Measurements from ENCODE around the gene MMP28.
"Not testable (repeated sequence)": the region's sequence is repeated elsewhere in the genome, so short reads cannot be mapped to it uniquely, and the experiment has no call there.

MMP28 gene

DNA sequence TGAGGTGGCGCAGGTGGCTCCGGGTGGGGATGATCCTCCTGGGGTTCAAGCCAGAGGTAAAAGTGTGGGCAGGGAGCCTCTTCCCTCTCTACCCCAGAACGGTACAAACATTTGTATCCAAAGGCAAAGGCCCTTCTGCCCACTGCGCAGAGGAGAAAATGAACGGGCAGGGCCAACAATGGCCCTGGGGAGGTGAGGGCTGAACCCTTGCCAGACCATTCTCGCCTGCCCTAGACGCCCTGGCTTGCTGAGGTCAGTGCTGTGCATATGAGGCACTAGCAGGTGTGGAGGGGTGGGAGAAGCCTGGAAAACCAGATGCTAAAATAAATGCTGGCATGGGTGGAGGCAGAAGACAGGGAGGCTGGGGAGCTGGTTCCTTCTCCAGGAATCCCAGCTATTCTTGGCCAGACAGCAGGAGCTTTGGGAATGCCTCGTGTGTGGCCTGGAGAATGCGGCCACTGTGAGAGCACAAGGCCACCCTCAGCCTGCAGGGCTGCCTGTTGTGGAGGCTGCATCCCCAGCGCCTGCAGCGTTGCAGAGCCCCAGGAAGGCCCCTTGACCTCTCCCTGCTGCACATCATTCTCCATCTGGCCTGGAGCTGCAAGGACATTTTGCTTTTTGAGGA lies 30.2 kb downstream of the MMP28 start:
- peak; percentile 52 for DNase-seq

DNA sequence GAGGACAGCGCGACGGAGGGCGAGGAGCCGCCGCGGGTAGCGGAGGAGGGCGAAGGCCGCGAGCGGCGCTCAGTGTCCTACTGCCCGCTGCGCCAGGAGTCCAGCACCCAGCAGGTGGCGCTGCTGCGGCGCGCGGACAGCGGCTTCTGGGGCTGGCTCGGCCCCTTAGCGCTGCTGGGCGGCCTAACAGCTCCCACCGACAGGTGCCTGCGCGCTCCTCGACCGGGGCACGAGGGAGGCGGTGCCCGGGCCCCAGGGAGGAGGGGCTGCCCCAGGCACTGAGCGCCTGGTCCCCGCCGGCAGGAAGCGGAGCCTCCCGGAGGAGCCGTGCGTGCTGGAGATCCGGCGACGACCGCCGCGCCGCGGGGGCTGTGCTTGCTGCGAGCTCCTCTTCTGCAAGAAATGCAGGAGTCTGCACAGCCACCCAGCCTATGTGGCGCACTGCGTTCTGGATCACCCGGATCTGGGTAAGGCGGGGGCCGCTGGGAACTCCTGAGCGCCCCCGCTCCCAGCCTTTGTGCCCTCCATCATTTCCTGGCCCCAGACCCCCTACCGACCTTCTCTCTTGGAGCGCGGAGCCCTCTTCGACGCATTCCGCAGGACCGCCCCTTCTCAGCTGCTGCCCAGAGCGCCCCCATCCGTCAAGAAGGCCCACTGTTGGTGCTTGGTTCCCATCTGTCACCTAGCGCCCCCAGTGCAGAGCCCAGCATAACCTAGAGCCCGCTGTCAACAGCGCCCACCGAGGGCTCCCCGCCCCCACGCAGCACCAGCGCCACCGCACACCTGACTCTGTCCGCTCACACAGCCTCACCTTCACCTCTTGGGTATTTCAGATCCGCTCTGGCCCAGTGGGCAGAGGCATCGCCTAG lies 31.1 kb downstream of the MMP28 start:
- peak; percentile 67 for DNase-seq

DNA sequence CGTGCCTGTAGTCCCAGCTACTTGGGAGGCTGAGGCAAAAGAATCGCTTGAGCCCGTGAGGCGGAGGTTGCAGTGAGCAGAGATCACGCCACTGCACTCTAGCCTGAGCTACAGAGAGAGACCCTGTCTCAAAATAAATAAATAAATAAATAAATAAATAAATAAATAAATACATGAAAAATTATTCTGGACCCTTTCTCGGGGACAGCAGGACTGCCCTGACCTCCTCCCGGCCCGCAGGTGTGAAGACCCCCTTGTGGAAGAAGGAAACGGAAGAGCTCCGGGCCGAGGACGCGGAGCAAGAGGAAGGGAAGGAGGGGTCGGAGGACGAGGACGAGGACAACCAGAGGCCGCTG lies 31.7 kb downstream of the MMP28 start:
- no peak for DNase-seq

DNA sequence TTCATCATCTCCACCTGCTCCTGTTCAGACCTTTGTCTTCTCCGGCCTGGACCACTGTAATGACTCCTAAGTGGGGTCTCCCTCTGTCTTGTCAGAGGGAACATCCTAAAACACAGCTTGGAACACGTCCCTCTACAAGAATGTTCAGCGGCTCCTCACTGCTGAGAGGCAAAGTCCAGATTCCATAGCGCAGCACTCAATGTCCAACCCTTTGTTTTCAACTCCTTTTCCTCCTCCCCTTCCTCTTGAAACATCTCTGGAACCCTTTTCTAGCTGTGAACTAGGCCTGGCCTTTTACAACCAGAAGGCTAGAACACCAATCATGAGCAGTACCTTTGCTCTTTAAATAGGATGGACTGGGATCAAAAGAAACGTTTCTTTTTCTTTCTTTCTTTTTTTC lies 33.8 kb downstream of the MMP28 start:
- DNase-seq = no peak

DNA sequence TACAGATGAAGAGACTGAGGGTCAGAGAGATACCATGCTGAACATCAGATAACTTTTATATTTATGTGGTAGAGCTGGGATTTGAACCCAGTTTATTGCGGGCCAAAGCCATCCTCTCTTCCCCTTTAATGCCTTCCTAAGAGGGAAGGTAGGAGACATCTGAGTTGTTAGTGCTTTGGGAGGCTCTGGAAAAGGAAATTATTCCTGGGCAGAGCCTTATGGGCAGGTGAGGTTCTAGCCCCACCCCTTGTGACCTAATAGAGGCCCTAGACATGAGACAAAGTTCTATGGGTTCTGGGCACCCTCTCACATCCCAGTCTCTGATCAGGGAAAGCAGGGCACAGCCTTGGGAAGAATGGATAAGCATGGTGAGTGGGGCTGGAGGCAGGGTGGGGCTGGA lies 34.9 kb downstream of the MMP28 start, which contains the start of gene C17orf50:
Gene C17orf50, plus strand, starts transcription at position 301 of the 400 bp plus-strand sequence. Its CDS starts 55 bp downstream, at position 356.
- DNase-seq = no peak

DNA sequence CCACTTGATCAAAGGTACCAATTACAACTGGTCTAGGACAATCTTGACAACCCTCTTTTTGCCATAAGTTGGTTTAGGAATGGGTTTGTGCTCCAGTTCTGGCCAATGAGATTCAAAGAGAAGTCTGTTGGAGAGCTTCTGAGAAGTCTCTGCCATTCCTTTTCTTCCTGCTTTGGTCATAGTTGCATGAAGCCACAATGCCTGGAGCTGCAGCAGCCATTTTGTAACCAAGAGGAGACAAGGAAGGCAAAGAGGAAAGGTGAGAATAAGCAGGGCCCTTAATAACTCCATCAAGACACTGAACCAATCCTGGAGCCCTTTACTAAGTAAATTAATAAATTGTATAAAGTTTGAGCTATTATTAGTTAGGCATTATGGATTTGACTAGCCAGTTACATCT lies 38.2 kb downstream of the MMP28 start:
- DNase-seq = no peak

DNA sequence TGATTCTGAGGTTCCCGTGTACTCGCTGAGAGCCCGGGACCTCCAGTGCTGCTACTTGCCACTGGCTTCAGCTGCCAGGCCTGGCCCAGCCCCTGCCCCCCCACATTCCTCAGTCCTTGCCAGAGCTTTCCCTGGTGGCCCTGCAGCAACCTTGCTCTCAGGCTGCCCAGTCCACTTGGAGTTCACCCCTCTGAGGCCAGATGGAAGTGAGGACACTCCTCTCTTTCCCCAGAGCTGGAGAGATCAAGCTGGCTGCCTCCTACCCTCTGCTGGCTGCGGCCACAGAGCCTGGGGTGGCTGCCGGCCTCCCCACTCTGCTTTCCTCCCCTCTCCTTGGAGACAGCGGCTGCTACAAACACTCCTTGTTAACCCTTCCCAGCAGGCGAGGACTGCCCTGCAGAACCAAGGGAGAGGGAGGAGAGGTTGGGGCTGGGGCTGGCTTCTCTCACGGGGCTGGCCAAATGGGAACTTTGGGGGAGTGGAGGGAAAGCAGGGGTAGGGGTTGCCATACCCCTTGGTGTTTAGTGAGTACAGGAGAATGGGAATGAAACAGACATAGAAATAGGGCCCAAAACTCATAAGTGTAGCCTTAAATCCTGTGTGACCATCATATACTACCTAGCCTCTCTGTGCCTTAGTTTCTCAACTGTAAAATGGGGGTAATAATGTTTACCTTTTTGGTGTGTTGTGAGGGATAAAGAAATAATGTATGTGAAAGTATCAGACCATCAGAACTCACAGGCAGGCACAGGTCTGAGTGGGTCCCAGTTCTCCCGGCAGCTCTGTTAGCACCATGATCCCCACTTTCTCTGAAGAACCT lies 42.3 kb downstream of the MMP28 start, which contains the start of gene GAS2L2:
Gene GAS2L2, minus strand, starts transcription at position 295 of the 820 bp plus-strand sequence. CDS start 389 bp downstream, outside the sequence.
- no peak for DNase-seq

DNA sequence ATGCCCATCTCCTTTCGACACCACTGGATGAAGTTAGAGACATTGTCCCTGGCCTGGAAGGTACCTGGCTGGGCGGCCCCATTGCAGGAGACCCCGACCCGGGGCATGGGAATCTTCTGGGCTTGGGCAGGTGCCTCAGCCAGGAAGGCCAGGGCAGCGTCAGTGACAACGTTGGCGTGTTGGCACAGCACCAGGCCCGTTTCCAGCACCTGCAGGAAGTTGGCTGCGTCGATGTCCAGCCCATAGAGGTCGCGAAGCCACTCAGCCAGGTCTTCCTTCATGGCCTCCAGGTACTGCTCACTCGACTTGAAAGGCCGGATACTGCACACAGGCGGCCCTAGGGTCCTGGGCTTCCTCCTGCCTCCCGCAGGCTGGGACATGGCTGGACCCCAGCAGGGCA lies 43.0 kb downstream of the MMP28 start:
- no peak for DNase-seq

DNA sequence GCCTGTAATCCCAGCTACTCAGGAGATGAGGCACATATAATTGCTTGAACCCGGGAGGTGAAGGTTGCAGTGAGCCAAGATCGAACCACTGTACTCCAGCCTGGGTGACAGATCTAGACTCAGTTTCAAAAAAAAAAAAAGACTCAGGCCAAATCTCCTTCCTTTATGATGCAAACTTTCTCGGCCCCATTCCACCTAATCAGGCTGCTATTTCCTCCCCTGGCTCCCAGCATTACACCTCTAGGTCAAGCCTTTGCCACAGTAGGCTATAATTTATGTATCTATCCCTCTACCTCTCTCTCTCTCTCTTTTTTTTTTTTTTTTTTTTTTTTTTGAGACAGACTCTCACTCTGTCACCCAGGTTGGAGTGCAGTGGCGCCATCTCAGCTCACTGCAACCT lies 43.9 kb downstream of the MMP28 start:
- DNase-seq = not testable (repeated sequence)

DNA sequence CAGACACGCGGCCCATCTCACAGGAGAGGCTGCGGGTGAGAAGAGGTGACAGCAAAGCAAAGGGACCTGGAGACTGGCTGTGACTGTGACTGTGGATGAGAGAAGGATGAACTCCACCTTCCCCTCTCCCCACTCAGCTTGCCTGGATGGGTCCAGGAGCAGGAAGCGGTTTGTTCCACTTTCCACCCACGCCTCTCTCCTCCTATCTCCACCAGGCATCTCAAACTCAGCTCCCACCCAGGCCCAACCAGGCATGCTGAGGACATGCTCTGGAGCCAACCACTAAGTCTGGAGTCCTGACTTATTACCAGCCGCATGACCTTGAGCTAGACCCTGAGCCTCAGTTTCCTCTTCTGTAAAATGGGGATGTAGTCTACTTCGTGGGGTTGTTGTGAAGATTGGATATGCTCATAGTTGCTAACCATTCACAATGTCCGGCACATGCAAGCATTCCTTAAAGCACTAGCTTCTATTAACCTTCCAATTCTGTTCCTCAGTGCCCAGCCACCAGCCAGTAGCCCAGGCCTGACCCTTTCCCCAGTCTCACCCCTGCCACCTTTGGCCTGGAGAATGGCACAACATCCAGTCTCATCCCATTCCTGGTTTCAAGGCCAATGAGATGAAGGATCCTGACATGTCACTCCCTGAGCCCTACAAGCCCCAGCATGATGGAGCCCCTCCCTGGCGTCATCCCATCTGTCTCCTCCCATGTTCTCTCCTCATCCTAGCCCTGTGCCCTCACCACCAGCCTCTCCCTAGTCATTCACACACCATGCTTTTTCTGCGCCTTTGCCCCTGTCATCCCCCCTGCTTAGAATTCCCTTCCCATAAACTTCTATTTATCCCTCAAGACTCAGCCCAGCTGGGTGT lies 44.7 kb downstream of the MMP28 start:
- no peak for DNase-seq

DNA sequence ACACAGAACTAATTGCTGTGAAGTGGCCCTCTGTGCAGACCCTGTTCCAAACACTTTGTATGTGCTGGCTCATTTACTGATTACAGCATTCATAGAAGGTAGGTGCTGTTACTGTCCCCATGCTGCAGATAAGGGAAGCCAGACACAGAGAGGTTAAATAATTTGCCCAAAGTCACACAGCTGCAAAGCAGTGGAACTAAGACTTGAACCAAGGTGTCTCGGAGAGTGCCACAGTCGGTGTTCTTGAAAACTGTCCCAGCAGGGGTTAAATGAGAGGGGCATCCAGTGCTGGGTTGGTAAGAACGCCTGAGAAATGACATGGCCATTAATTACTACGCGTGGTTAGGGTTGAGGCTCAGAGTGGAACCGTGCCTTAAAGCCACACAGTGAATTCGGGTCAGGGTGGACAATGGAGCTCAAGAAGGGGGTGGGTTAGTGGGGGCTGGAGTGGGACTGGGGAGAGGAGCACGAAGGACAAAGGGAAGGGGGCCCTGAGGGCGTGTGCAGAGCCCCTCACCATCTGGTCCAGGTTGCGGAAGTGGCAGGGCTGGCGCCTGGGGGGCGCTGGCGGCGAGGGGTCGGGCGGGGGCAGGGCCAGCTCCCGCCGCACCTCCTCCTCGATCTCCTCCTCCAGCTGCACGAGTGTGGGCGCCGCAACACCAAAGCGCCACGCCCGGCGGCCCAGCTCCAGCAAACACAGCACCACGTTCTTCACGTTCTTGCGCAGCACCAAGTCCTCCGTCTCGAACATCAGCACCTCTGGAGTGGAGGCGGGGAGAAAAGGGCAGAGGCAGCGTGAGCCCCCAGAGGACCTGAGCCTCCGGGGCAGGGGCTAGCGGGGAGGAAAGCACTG lies 45.7 kb downstream of the MMP28 start:
- peak; percentile 36 for DNase-seq

DNA sequence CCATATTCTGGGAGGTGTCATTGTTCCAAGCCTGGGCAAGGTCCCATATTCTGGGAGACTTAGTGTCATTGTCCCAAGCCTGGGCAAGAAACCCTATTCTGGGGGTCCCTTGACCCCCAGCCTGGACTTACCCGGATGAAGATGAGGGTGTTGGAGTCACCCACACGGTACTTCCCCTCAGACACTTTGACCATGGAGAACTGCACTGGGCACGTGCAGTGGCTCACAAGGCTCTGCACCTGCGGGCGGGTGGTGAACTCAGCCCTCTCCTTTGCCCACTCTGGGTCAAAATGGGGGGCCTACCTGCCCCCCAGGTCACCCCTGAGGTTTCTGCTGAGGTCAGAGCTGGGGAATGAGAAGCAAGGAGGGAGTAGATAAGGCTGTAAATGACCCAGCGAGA lies 46.5 kb downstream of the MMP28 start:
- DNase-seq = no peak

DNA sequence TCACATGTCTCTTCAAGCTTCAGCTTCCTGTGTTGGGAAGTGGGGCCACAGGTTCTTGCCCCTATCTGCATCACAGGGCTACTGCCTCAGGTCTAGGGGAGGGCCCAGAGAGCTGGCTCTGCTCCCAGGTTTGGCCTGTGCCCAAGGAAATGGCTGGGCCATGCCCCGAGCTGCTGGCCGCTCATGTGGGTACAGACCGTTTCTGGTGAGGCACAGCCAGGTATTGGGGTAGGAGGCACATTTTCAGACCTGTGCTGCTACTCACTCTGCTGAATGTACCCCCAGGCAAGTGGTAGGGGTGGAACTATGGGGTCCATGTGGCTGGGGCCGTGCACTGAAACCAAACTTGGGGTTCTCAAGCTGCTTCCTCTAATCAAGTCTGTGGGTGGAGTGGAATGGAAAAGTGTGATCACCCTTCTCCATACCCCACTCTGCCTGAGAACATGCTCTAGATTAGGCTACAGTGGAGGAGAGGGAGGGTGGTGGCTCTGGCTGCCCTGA lies 47.0 kb downstream of the MMP28 start:
- no peak for DNase-seq

DNA sequence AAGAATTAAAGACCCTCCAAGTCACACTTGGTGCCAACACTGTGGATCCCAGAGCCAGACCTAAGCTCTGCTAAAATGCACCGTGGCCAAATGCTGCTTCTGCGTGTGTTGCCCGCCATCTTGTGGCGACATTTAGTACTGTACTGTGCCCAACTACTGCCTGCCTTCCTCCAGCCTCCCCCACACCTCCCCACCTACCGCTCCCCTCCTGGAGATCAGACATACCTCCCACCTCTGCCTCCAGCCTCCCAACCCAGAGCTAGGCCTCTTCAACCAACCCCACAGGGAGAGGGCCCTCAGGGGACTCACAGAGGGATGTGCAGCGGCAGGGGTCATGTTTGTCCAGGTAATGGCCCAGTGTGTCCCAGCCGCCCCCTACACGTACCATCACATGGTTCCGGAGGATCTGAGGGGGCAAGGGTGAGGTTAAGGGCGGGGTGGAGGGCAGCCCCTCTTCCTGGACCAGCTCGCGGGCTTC lies 47.9 kb downstream of the MMP28 start:
- DNase-seq = peak; percentile 72

DNA sequence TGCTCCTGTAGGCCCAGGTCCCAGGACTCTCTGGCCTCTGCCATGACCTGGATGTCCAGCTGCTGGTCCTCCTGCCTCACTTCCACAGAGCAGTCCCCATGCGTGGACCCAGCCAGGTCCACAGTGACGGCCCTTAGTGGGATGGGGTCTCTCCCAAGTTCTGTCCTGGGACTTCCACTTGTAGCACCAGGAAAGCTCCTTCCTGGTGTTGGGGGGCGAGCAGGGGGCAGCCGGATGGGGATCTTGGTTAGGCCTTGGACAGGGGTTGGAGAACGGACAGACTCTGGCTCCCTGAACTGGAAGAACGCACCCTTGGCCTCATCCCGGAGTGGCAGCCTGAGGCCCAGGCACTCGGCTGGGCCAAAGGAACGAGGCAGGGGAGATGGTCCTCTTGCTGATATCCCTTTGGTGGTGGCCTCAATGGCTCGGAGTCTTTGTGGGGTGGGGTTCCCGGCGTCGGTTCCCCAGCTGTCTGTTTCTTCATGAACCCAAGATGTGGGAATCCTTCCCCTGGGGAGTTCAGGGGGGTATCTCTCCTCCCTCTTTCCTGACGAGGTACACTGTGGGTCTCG lies 49.6 kb downstream of the MMP28 start:
- no peak for DNase-seq

DNA sequence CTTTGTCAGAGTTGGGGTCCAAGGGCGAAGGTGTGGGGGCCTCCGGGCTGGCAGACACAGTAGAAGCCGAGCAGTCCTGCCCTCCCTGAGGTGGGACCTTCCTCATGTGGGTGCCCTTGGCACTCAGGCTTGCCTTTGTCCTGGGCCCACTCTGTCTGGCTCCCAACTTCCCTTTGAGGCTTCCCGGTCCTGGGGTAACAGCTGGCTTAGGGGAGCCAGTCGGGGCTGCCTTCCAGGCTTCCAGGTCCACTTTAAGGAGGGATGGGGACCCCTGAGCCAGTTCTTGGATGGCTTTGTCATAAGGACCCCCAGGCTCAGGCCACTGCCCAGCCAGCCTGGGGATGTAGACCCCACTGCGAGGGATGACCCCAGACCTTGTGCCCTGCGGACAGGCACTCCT lies 50.2 kb downstream of the MMP28 start:
- DNase-seq = no peak

DNA sequence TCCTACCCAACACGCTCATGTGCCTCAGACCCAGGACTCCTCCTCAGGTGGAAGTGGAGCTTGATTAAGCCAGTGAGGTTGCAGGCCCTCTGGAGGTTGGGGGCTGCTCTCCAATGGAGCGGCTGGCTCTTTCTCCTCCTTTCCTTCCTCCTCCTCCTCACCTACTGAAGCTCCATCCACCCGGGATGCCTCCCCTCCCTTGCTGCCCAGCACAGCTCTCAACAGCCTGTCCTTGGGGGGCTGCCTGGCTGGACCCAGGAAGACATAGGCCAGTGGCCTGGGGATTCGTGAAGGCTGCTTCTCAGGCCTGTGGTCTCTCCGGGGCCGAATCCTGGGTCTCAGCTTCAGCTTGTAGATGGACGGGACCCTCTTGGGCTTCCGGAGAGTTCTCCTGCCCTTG lies 50.6 kb downstream of the MMP28 start:
- no peak for DNase-seq

DNA sequence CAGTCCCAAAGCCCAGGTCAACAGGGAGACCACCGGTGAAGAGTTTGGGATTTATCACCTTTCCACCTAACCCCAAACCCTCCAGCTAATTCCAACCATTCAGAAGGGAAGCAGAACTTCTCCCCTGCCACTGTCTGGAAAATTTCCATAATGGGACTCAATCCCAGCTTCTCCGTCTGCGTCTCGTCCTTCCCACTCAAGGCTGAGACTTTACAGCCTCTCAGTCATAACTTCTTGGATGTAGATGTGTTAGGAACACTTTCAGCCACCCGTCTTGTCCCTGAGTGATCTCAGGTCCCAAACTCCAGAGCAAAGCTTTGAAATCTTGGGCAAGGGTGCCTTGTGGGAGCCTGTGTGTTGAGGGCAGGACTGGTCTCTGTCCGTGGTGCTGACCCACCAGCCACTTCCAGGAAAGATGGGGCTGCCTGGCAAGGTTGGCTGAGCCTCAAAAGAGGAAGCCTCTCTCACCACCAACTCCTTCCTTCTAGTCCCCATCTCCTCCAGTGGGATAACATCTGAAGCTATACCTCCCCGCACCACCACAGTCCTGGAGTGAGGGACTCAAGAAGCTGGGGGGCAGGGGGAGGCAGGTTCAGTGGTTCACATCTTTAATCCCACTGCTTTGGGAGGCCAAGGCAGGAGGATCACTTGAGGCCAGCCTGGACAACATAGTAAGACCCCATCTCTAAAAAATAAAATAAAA lies 51.7 kb downstream of the MMP28 start:
- DNase-seq = peak; percentile 40

DNA sequence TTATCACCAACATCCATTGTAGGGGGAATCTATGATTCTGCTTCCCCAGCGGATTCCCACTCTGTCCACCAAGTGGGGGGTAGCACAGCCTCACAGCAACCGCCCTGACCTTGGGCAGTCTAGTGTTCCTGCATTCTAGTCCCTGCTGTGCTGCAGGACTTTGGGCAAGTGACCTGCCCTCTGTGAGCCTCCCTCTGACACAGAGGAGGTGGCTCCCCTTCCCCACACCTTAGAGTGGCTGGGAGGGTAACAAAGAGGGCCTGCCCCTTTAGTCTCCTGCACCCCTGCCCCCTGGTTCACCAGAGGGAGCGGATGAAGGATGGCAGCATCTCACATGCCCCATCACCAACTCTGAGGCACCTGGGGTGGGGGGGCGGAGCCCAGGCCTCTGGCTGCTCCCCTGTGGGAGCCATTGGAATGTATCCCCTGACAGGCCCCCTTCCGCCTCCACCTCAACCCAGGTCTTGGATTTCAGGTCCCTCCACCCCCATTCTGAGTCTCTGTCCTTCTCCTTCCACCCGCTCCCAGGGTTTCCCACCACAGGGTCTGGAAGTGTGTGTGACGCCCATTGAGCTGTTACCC lies 52.5 kb downstream of the MMP28 start:
- DNase-seq = no peak

DNA sequence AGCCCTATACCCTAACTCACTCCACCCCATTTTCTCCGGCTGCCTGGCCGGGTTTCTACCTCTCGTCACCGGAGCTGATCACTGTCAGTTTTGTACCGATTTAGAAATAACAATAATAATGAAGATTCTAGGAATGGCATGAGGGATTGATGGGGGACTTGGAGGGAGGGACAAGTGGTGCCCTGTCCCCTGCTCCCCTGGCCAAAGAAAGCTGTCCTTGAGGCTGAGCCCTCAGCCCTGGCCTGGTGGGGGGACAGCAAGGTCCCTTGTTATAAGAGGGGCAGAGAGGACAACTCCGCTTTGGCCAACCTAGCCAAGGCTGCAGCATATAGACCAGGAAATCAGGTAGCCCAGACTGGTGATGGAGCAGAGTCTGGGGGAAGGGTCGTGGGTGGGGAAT lies 52.9 kb downstream of the MMP28 start:
- DNase-seq = no peak
